IPS-NIHi7 (cell line): ENCODE measurements around the gene CHRM1.

ENCODE experiments used
- DNase-seq: peaks from one replicate; pipeline ENCODE4 v3.0.0; 2012; ENCODE audit warnings: mixed read lengths; ENCODE audit errors: extremely low spot score

CHRM1 gene

GRCh38 chr11:62905296-62905695 lies 15.9 kb downstream of the CHRM1 start:
- no peak for DNase-seq

GRCh38 chr11:62902932-62903331 lies 18.2 kb downstream of the CHRM1 start:
- DNase-seq, result no peak

- no peak for DNase-seq
Observed at GRCh38 chr11:62898027-62898426, 23.1 kb downstream of the CHRM1 start.

GRCh38 chr11:62897311-62897710 lies 23.9 kb downstream of the CHRM1 start:
- DNase-seq, result no peak

- DNase-seq, result no peak
Observed at GRCh38 chr11:62896049-62896448, 25.1 kb downstream of the CHRM1 start.

GRCh38 chr11:62895501-62895900 lies 25.7 kb downstream of the CHRM1 start:
- no peak for DNase-seq

- no peak for DNase-seq
Observed at GRCh38 chr11:62892077-62892922, 28.9 kb downstream of the CHRM1 start.

GRCh38 chr11:62889484-62890437 lies 31.4 kb downstream of the CHRM1 start:
- DNase-seq, result peak; percentile 8

GRCh38 chr11:62889126-62889483 lies 32.1 kb downstream of the CHRM1 start:
- no peak for DNase-seq

- no peak for DNase-seq
Observed at GRCh38 chr11:62888406-62888805, 32.8 kb downstream of the CHRM1 start.

- DNase-seq, result no peak
Observed at GRCh38 chr11:62885137-62885750, 35.9 kb downstream of the CHRM1 start.

- DNase-seq, result no peak
Observed at GRCh38 chr11:62883673-62884072, 37.5 kb downstream of the CHRM1 start.

GRCh38 chr11:62882788-62883501 lies 38.2 kb downstream of the CHRM1 start:
- no peak for DNase-seq

GRCh38 chr11:62882431-62882749 lies 38.8 kb downstream of the CHRM1 start:
- DNase-seq, result no peak

- DNase-seq, result no peak
Observed at GRCh38 chr11:62881579-62882430, 39.4 kb downstream of the CHRM1 start.

- peak; percentile 91 for DNase-seq
Observed at GRCh38 chr11:62880803-62881578, 40.2 kb downstream of the CHRM1 start, which contains the start of gene SLC3A2. Gene SLC3A2 (plus strand): TSS chr11:62880896. CDS start chr11:62881024, 128 bp downstream.

GRCh38 chr11:62880231-62880802 lies 40.8 kb downstream of the CHRM1 start:
- no peak for DNase-seq

GRCh38 chr11:62879235-62879978 lies 41.8 kb downstream of the CHRM1 start:
- no peak for DNase-seq

- no peak for DNase-seq
Observed at GRCh38 chr11:62876712-62877111, 44.5 kb downstream of the CHRM1 start.
